GM23338 (cell line): ENCODE results near the gene TNFRSF21.

Experiments
- ZNF331 ChIP-seq: fragments of 250-450 bp; sonication (Bioruptor Pico); IDR thresholded peaks from 2 replicates; pipeline ENCODE4 v1.5.0; 2020; ENCODE audit warnings: low read depth, mild to moderate bottlenecking, moderate library complexity
- TF ChIP-seq, protein P1 (sequence below), 2 experiments: fragments of 200-600 bp in 1 of 2; sonication (generic) in 1 of 2; conservative IDR thresholded peaks; 2 replicates each; pipeline versions ENCODE4 v1.5.1 to v1.6.1; 2016 to 2017; ENCODE audit warnings: antibody characterized with exemption in 2 of 2, low read depth in 2 of 2, mild to moderate bottlenecking in 2 of 2, moderate library complexity in 1 of 2

- TF ChIP-seq ZNF331 (CRISPR knock-in tag): no peak
- TF ChIP-seq, protein P1, sequence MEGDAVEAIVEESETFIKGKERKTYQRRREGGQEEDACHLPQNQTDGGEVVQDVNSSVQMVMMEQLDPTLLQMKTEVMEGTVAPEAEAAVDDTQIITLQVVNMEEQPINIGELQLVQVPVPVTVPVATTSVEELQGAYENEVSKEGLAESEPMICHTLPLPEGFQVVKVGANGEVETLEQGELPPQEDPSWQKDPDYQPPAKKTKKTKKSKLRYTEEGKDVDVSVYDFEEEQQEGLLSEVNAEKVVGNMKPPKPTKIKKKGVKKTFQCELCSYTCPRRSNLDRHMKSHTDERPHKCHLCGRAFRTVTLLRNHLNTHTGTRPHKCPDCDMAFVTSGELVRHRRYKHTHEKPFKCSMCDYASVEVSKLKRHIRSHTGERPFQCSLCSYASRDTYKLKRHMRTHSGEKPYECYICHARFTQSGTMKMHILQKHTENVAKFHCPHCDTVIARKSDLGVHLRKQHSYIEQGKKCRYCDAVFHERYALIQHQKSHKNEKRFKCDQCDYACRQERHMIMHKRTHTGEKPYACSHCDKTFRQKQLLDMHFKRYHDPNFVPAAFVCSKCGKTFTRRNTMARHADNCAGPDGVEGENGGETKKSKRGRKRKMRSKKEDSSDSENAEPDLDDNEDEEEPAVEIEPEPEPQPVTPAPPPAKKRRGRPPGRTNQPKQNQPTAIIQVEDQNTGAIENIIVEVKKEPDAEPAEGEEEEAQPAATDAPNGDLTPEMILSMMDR (conservative IDR thresholded peaks at IDR 0.05; ENCODE audit: low read depth in 2 of 2): no peak
Observed at GRCh38 chr6:47323321-47323720, 13.6 kb upstream of the TNFRSF21 start.
